Activated naive CD4-positive, alpha-beta T cell treated with anti-CD3 and anti-CD28 coated beads, Interleukin-2, amount 50 U/mL, for 72 hours (primary cell): ENCODE data around the gene XPO6. TPM values are rescaled to one million over a fixed set of nuclear protein-coding genes. Genes with fewer than 3 reads are reported as not detected.

Experiments
- ATAC-seq, 2 donors: fragments of 150-1000 bp; cut with Tn5 transposase; 2 replicates each; pipeline ENCODE4 v1.10.0; 2021; ENCODE audit warnings: mild to moderate bottlenecking in 2 of 2, moderate library complexity in 2 of 2
- DNase-seq, 2 donors: peaks; one replicate each; pipeline ENCODE4 v3.0.0; 2021 to 2022; ENCODE audit warnings: low spot score in 2 of 2
- H3K27ac Mint-ChIP-seq, 2 donors: one replicate each; pipeline ENCODE4 v1.8.0; 2022; ENCODE audit warnings: mild to moderate bottlenecking in 2 of 2, mixed read lengths in 2 of 2
- H3K36me3 Mint-ChIP-seq, 2 donors: one replicate each; pipeline ENCODE4 v1.8.0; 2022; ENCODE audit warnings: mixed read lengths in 2 of 2
- H3K9me3 Mint-ChIP-seq, 2 donors: one replicate each; pipeline ENCODE4 v1.8.0; 2022; ENCODE audit warnings: mixed read lengths in 2 of 2
- total RNA-seq, 2 donors: library from RNA; stranded (reverse); gene quantifications; one replicate each; pipeline ENCODE4 v1.2.3, GENCODE V29; 2022

Gene XPO6
- total RNA-seq, 2 donors from 2014 or later, result 204 to 278 TPM

GRCh38 chr16:28085389-28086171, 126.2 kb downstream of the XPO6 start:
- Mint-ChIP-seq H3K9me3 (no peaks in the 10 kb centered on the region), H3K36me3 (no peaks in the 10 kb centered on the region), H3K27ac (peak overlapping the region in 1 of 2 donors; percentile 59)
- DNase-seq (no peak), ATAC-seq (no peak)

DNA sequence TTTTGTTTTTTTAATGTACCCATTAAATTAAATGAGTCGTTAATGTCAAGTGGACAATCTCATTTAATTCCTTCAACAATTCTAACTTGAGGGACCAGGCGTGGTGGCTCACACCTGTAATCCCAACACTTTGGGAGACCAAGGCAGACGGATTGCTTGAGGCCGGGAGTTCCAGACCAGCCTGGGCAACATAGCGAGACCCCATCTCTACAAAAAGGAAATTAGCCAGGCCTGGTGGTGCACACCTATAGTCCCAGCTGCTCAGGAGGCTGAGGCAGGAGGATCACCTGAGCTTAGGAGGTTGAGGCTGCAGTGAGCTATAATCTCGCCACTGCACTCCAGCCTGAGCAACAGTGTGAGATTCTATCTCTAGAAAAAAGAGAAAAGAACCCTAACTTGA, 127.6 kb downstream of the XPO6 start:
- ATAC-seq (no peak), DNase-seq (no peak)
- H3K36me3 Mint-ChIP-seq, result no peaks in the 10 kb centered on the region
- no peak overlapping the region for H3K27ac Mint-ChIP-seq
- no peaks in the 10 kb centered on the region for H3K9me3 Mint-ChIP-seq

GRCh38 chr16:28082624-28083023, 129.1 kb downstream of the XPO6 start:
- DNase-seq (no peak), ATAC-seq (no peak)
- no peaks in the 10 kb centered on the region for H3K9me3 Mint-ChIP-seq
- H3K27ac Mint-ChIP-seq, result no peak overlapping the region
- H3K36me3 Mint-ChIP-seq, result no peaks in the 10 kb centered on the region

DNA sequence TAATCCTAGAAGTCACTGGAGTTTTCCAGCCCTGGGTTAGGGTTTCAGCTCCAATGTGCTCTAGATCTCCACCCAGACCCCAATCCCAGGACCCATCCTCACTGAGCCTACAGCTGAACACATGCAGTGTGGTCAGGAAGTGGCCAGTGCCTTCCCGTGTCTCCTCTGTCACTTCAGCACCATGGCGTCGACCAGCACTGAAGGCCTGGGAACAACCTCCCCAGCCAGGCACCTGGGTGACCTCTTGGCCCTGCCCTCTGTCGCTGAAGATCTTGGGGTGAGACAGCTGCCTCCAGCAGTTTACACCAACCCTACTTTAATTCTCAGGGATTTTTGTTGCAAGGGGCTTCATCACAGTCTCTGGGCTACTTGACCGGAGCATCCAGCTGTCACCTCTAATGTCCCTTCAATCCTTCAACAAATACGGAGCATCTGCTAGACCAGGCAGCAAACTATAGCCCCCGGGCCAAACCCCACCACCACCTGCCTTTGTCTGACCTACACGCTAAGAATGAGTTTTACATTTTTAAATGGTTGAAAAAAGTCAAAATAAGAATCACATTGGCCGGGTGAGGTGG, 130.3 kb downstream of the XPO6 start:
- DNase-seq (no peak), ATAC-seq (no peak)
- Mint-ChIP-seq H3K9me3 (no peaks in the 10 kb centered on the region), H3K27ac (no peak overlapping the region), H3K36me3 (no peaks in the 10 kb centered on the region)

DNA sequence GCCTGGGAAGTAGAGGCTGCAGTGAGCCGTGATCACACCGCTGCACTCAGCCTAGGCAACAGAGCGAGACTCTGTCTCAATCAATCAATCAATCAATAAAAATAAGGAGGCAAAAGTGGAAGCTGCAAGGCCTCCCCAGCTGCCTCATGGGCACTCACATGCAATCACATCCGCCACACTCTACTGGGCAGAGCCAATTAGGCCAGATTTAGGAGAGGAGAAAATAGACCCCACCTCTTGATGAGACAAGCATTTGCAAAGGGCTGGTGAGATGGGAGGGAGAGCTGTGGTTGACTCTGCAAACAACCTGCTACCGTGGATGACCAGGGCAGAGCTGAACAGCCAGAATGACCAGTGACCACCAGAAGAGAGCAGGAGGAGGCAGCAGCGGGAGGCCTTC, 133.5 kb downstream of the XPO6 start:
- no peak for ATAC-seq
- Mint-ChIP-seq H3K9me3 (no peaks in the 10 kb centered on the region), H3K27ac (no peak overlapping the region), H3K36me3 (no peaks in the 10 kb centered on the region)
- no peak for DNase-seq

DNA sequence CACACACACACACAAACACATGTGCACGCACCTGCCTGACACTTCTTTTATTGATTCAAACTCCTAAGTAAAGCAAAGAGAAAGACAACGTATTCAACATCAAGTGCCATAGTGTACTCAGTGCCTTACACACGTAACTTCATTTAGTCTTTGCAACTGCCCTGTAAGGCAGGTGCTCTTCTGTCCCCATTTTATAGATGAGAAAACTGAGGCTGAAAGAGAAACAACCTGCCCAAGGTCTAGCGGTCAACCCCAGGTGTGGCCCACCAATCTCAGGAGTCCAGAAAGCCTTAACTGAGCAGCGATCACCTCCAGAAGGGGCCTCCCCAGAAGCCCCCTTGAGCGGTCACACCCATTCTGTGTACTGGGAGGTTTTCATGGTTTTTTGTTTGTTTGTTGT, 137.9 kb downstream of the XPO6 start:
- ATAC-seq, result no peak
- H3K36me3 Mint-ChIP-seq, result no peaks in the 10 kb centered on the region

GRCh38 chr16:28072087-28072486, 139.7 kb downstream of the XPO6 start:
- ATAC-seq, result no peak
- no peaks in the 10 kb centered on the region for H3K36me3 Mint-ChIP-seq
- no peaks in the 10 kb centered on the region for H3K9me3 Mint-ChIP-seq
- DNase-seq, result no peak
- H3K27ac Mint-ChIP-seq, result no peak overlapping the region

More for the DNA sequence above, 137.9 kb downstream of the XPO6 start:
- Mint-ChIP-seq H3K27ac (no peak overlapping the region), H3K9me3 (no peaks in the 10 kb centered on the region)
- DNase-seq, result no peak

DNA sequence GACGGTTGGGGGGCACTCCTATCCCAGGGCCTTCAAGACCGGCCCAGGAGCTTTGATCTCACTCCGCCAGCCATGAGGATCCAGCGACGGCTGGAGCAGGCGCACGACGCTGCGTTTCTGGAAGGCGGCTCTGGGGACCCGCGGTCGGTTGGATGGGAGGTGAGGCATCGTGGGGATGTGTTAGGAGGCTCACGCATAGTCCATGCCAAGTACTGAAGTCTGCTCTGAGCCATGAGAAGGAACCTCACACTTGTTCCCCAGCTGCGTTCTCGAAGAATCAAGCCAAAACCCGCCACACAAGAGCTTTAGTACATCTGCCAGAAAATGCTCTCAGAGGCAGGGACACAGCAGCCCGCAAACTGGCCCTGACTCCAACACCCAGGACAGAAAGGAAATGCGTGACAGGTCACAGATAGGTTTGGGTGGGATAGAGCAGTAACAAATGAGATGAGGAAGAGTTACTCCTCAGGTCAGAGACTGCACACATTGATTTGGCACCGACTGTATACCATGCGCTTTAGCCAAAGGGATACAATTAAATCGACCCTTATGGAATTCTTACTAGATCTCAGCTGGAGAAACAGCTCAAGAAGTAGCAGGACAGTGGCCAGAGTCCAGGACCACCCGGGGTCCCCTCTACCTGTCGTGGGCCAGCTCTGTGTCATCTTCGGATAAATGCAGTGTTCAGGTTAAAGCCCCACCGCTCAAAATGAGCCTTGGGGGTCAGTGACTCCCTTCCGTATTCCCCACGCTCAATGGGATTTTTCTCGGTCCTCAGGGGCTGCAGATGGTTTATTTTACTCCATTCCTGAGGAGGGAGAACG, 141.6 kb downstream of the XPO6 start:
- ATAC-seq, result peak in 1 of 2 donors; percentile 11
- Mint-ChIP-seq H3K36me3 (no peaks in the 10 kb centered on the region), H3K27ac (no peak overlapping the region), H3K9me3 (no peaks in the 10 kb centered on the region)
- no peak for DNase-seq

DNA sequence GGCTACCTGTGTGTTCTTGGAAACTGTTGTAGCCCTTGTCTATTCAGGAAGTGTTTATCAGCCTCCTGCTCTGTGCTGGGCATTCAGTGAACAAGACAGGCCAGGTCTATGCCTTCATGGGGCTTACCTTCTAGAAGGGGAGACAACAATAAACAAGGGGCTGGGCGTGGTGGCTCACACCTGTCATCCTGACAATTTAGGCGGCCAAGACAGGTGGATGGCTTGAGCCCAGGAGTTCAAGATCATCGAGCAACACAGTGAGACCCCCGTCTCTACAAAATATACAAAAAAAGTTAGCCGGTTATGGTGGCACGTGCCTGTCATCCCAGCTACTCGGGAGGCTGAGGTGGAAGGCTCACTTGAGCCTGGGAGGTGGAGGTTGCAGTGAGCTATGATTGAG, 142.8 kb downstream of the XPO6 start:
- Mint-ChIP-seq H3K36me3 (no peaks in the 10 kb centered on the region), H3K9me3 (no peaks in the 10 kb centered on the region), H3K27ac (no peak overlapping the region)
- ATAC-seq, result no peak
- DNase-seq, result no peak

- DNase-seq (no peak), ATAC-seq (no peak)
- Mint-ChIP-seq H3K27ac (no peak overlapping the region), H3K9me3 (no peaks in the 10 kb centered on the region), H3K36me3 (no peaks in the 10 kb centered on the region)
Measured at GRCh38 chr16:28067604-28068379, 144.0 kb downstream of the XPO6 start.

- no peak for DNase-seq
- Mint-ChIP-seq H3K27ac (no peak overlapping the region), H3K9me3 (no peaks in the 10 kb centered on the region)
Measured at GRCh38 chr16:28064706-28065249, 147.0 kb downstream of the XPO6 start.

DNA sequence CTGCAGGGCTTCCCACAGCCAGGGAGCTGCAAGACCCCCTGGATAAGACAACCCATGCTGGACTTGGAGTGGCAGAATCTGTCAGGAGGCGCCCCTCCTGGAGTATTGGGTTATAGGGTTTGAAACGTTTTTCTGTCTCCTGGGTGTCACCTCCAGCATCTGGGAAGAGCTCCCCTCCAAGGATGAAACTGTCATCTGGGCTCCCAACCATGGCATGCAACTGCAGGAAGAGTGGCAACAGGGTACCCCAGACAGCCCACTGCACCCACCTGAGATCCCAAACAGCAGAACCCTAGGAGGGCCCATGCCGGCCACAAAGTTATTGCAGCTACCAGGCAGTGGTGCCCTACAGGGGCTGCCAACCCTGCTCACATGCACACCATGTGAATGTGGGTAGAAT, 147.6 kb downstream of the XPO6 start:
- no peaks in the 10 kb centered on the region for H3K36me3 Mint-ChIP-seq
- H3K9me3 Mint-ChIP-seq, result no peaks in the 10 kb centered on the region
- no peak for ATAC-seq
- H3K27ac Mint-ChIP-seq, result no peak overlapping the region
- no peak for DNase-seq

More at GRCh38 chr16:28064706-28065249, 147.0 kb downstream of the XPO6 start:
- no peak for ATAC-seq
- H3K36me3 Mint-ChIP-seq, result no peaks in the 10 kb centered on the region

- peak in 1 of 2 donors; percentile 68 for ATAC-seq
Measured at GRCh38 chr16:28063591-28064061, 148.1 kb downstream of the XPO6 start, which contains the start of gene GSG1L. Gene GSG1L, minus strand, starts transcription at chr16:28063714. Its CDS starts 290 bp downstream, at chr16:28063424.

DNA sequence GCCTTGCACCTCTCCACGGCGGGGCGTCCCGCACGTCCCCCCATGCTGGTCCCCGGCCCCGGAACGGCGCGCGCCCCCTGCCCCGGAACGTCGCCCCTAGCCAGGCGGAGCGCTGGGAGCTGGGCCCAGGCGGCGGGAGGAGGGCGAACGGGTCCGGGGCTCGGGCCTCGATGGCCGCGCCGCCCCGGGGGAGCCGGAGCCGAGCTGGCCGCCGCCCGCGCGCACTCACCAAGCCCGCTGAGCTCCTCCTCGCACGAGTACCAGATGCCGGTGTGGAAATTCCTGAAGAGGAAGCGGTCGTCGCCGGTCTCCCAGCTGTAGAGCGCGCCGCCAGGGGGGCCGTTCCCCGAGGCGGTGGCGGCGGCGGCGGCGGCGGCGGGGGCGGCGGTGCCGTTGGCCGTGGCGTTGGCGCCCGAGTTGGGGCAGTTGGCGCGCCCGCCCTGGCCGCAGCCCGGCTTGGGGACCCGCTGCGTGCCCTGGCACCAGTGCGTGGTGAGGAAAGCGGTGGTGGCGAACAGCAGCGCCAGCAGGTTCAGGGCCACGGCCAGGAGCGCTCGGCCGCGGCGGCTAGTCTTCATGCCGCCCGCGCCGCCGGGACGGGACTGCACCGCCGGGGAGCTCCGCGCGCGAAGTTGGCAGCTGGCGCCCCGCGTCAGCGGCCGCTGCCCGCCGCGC, 148.8 kb downstream of the XPO6 start:
- ATAC-seq, result peak; percentile 17 to 18
- Mint-ChIP-seq H3K27ac (no peak overlapping the region), H3K36me3 (no peaks in the 10 kb centered on the region), H3K9me3 (no peaks in the 10 kb centered on the region)
- DNase-seq, result no peak

More at GRCh38 chr16:28063591-28064061, 148.1 kb downstream of the XPO6 start, which contains the start of gene GSG1L:
- H3K9me3 Mint-ChIP-seq, result no peaks in the 10 kb centered on the region
- H3K27ac Mint-ChIP-seq, result no peak within 1 kb of the TSS
- DNase-seq, result no peak
- no peaks in the 10 kb centered on the region for H3K36me3 Mint-ChIP-seq

DNA sequence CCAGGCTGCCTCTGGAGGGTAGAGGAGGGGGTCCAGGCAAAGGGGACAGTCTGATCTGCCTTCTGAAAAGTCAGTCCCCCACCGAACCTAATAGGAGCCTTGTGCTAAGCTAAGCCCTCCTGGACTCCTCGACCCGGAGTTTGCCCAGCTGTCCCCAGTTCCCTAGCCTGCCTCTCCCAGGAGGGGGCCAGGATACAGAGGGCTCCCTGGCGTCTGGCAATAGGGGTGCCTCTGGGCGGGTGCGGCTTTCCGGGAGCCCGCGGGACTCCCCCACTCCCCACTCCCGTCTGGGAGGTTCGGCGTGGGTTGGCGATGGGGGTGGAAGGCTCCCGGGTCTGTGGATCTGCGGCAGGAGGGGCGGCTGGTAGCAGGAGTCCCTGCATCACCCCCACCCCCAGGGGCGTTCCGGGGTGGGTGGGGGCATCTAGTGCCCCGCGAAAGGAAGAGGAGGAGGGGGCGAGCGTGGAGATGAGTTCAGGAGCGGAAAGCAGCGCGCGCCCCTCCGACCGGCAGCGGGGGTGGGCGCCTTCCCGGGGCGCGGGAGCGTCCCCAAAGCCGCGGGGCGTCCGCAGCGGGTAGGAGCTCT, 149.4 kb downstream of the XPO6 start:
- no peak overlapping the region for H3K27ac Mint-ChIP-seq
- no peak for ATAC-seq
- no peaks in the 10 kb centered on the region for H3K36me3 Mint-ChIP-seq
- no peaks in the 10 kb centered on the region for H3K9me3 Mint-ChIP-seq
- no peak for DNase-seq
